IPS-15b (cell line): ENCODE results near the gene RAD1.

Experiments
- H3K27me3 ChIP-seq: one replicate; pipeline ENCODE4 v1.6.1; 2013; ENCODE audit warnings: low read length; ENCODE audit not compliant: control insufficient read depth, insufficient read depth
- H3K36me3 ChIP-seq: one replicate; pipeline ENCODE4 v1.6.1; 2013; ENCODE audit warnings: low read length; ENCODE audit not compliant: control insufficient read depth, insufficient read depth
- H3K4me1 ChIP-seq: one replicate; pipeline ENCODE4 v1.6.1; 2013; ENCODE audit warnings: mild to moderate bottlenecking, low read length; ENCODE audit not compliant: control insufficient read depth, insufficient read depth
- H3K4me3 ChIP-seq: one replicate; pipeline ENCODE4 v1.5.1; 2013; ENCODE audit warnings: low read depth, low read length
- H3K9ac ChIP-seq: one replicate; pipeline ENCODE4 v1.6.1; 2013; ENCODE audit warnings: low read depth, mild to moderate bottlenecking, low read length
- H3K9me3 ChIP-seq: one replicate; pipeline ENCODE4 v1.6.1; 2013; ENCODE audit warnings: mild to moderate bottlenecking, low read length; ENCODE audit not compliant: control insufficient read depth, insufficient read depth

The RAD1 gene

GRCh38 chr5:34857894-34858293 lies 57.4 kb downstream of the RAD1 start:
- Histone ChIP-seq H3K4me3 (no peak overlapping the region), H3K36me3 (no peaks in the 10 kb centered on the region), H3K27me3 (no peaks in the 10 kb centered on the region), H3K9ac (no peak overlapping the region), H3K9me3 (no peaks in the 10 kb centered on the region), H3K4me1 (no peaks in the 10 kb centered on the region)

DNA sequence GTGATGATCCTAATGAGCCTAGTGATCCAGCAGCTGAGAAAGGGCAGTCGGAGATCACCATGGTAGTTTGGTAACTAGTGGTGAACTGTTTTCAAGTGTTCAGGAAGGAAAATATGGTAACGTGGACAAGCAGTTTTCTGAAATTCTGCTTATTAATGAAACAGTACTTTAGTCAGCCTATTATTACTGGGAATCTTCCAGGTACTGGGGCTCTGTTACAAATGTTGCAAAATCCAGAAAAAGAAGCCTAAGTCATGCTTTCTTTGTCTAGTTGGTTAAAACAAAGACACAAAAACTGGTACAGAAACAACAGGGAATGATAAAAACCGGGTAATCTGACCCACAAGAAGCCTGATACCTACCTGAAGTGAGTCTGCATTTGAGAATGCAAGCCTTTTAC lies 58.1 kb downstream of the RAD1 start:
- Histone ChIP-seq H3K4me1 (no peaks in the 10 kb centered on the region), H3K9ac (no peak overlapping the region), H3K9me3 (no peaks in the 10 kb centered on the region), H3K27me3 (no peaks in the 10 kb centered on the region), H3K36me3 (no peaks in the 10 kb centered on the region), H3K4me3 (no peak overlapping the region)
